IPS-NIHi7 (cell line): Measurements from ENCODE around the gene FSTL1.

Experiments
- DNase-seq: peaks from one replicate; pipeline ENCODE4 v3.0.0; 2012; ENCODE audit warnings: mixed read lengths; ENCODE audit errors: extremely low spot score

FSTL1 gene

GRCh38 chr3:120355486-120355885, 95.3 kb downstream of the FSTL1 start:
- no peak for DNase-seq

GRCh38 chr3:120353463-120353862, 97.3 kb downstream of the FSTL1 start:
- no peak for DNase-seq

- DNase-seq, result no peak
These were observed 98.8 kb downstream of the FSTL1 start for GRCh38 chr3:120352017-120352416.

- DNase-seq, result no peak
These were observed 100.3 kb downstream of the FSTL1 start for GRCh38 chr3:120350401-120350941.

- DNase-seq, result no peak
These were observed 101.0 kb downstream of the FSTL1 start for GRCh38 chr3:120349855-120350125.

- DNase-seq, result peak; percentile 71
These were observed 101.6 kb downstream of the FSTL1 start, which contains the start of gene LRRC58 for GRCh38 chr3:120348991-120349854. Gene LRRC58, minus strand, starts transcription at chr3:120349354. Its CDS starts 111 bp downstream, at chr3:120349243.

GRCh38 chr3:120348065-120348990, 102.5 kb downstream of the FSTL1 start:
- DNase-seq, result peak; percentile 75

GRCh38 chr3:120344349-120344748, 106.4 kb downstream of the FSTL1 start:
- no peak for DNase-seq
